OCI-LY1 (cell line): ENCODE data around the gene MLC1.

Source experiments
- H2AFZ ChIP-seq: fragments of 200-600 bp; sonication (generic), shearing (Covaris generic); 2 replicates; pipeline ENCODE4 v1.6.0; 2014; ENCODE audit warnings: antibody characterized with exemption, mild to moderate bottlenecking, low read length
- H3F3A ChIP-seq: fragments of 200-600 bp; sonication (generic), shearing (Covaris generic); 2 replicates; pipeline ENCODE4 v1.6.0; 2014; ENCODE audit warnings: mild to moderate bottlenecking, antibody characterized with exemption, low read length, moderate library complexity; ENCODE audit not compliant: insufficient read depth
- H3K27ac ChIP-seq: fragments of 200-600 bp; sonication (generic); 2 replicates; pipeline ENCODE4 v1.5.1; 2014; ENCODE audit warnings: low read length, mixed run types, mild to moderate bottlenecking, low read depth; ENCODE audit not compliant: poor library complexity, severe bottlenecking
- H3K27me3 ChIP-seq: fragments of 200-600 bp; sonication (generic); 2 replicates; pipeline ENCODE4 v1.6.0; 2014; ENCODE audit warnings: antibody characterized with exemption, mild to moderate bottlenecking, low read length, moderate library complexity; ENCODE audit not compliant: insufficient read depth
- H3K36me3 ChIP-seq: fragments of 200-600 bp; sonication (generic); 2 replicates; pipeline ENCODE4 v1.6.1; 2014; ENCODE audit warnings: mild to moderate bottlenecking, antibody characterized with exemption, low read length, moderate library complexity, mixed read lengths; ENCODE audit not compliant: insufficient read depth
- H3K4me1 ChIP-seq: fragments of 200-600 bp; sonication (generic); 2 replicates; pipeline ENCODE4 v1.5.1; 2014; ENCODE audit warnings: mild to moderate bottlenecking, low read length, moderate library complexity; ENCODE audit not compliant: insufficient read depth, severe bottlenecking
- H3K4me2 ChIP-seq: fragments of 200-600 bp; sonication (generic), shearing (Covaris generic); 2 replicates; pipeline ENCODE4 v1.6.1; 2014; ENCODE audit warnings: low read length
- H3K4me3 ChIP-seq: fragments of 200-600 bp; sonication (generic); 2 replicates; pipeline ENCODE4 v1.5.1; 2014; ENCODE audit warnings: low read length, low read depth, mild to moderate bottlenecking, mixed read lengths; ENCODE audit not compliant: poor library complexity, severe bottlenecking
- H3K79me2 ChIP-seq: fragments of 200-600 bp; shearing (Covaris generic); 2 replicates; pipeline ENCODE4 v1.6.1; 2016; ENCODE audit warnings: mixed run types, low read length, mixed read lengths; ENCODE audit not compliant: insufficient read depth
- H3K9ac ChIP-seq: fragments of 200-600 bp; sonication (generic), shearing (Covaris generic); 2 replicates; pipeline ENCODE4 v1.6.1; 2014; ENCODE audit warnings: mild to moderate bottlenecking, low read length, mixed read lengths
- H3K9me2 ChIP-seq: fragments of 200-600 bp; sonication (generic), shearing (Covaris generic); 2 replicates; pipeline ENCODE4 v1.6.1; 2014; ENCODE audit warnings: low read depth, mild to moderate bottlenecking, low read length, mixed read lengths
- H3K9me3 ChIP-seq: fragments of 200-600 bp; shearing (Covaris generic); 2 replicates; pipeline ENCODE4 v1.6.1; 2014; ENCODE audit warnings: low read length, mixed read lengths
- H4K20me1 ChIP-seq: fragments of 200-600 bp; sonication (generic), shearing (Covaris generic); 2 replicates; pipeline ENCODE4 v1.6.0; 2016; ENCODE audit warnings: mild to moderate bottlenecking, low read length; ENCODE audit not compliant: insufficient read depth
- CTCF ChIP-seq: fragments of 200-600 bp; sonication (generic), shearing (Covaris generic); IDR thresholded peaks from 2 replicates; pipeline ENCODE4 v1.5.1; 2017; ENCODE audit warnings: mild to moderate bottlenecking, antibody characterized with exemption, low read length, moderate library complexity, mixed read lengths
- EZH2 ChIP-seq: fragments of 200-600 bp; sonication (generic), shearing (Covaris generic); IDR thresholded peaks from 2 replicates; pipeline ENCODE4 v1.8.0; 2017; ENCODE audit warnings: borderline replicate concordance, mixed run types, mild to moderate bottlenecking, antibody characterized with exemption, low read length, moderate library complexity, mixed read lengths

The MLC1 gene

GRCh38 chr22:50030297-50031188, 54.7 kb downstream of the MLC1 start:
- H3F3A ChIP-seq, result no peaks in the 10 kb centered on the region
- H3K4me3 ChIP-seq, result no peak overlapping the region
- no peak overlapping the region for H3K9ac ChIP-seq
- no peaks in the 10 kb centered on the region; the same call in 1 of the 2 replicates for H3K36me3 ChIP-seq
- no peaks in the 10 kb centered on the region for H3K27me3 ChIP-seq
- H4K20me1 ChIP-seq, result no peaks in the 10 kb centered on the region
- TF ChIP-seq EZH2, result no peak
- TF ChIP-seq CTCF, result peak; percentile 74
- no peak overlapping the region for H3K4me2 ChIP-seq
- H2AFZ ChIP-seq, result no peak overlapping the region
- no peaks in the 10 kb centered on the region for H3K79me2 ChIP-seq
- no peaks in the 10 kb centered on the region for H3K9me3 ChIP-seq
- H3K4me1 ChIP-seq, result no peaks in the 10 kb centered on the region
- H3K9me2 ChIP-seq, result no peaks in the 10 kb centered on the region
- no peak overlapping the region for H3K27ac ChIP-seq

- Histone ChIP-seq H3K27ac (no peak overlapping the region), H3F3A (no peaks in the 10 kb centered on the region), H3K9ac (no peak overlapping the region), H3K4me3 (no peak overlapping the region), H3K36me3 (no peaks in the 10 kb centered on the region; the same call in 1 of the 2 replicates), H3K9me2 (no peaks in the 10 kb centered on the region), H4K20me1 (no peaks in the 10 kb centered on the region), H3K4me2 (no peak overlapping the region), H3K9me3 (0 out of 2 replicates have a peak, but pooled peaks cover 6% of the 10 kb centered on the region), H2AFZ (no peak overlapping the region), H3K79me2 (no peaks in the 10 kb centered on the region), H3K27me3 (peaks cover 7% of the 10 kb centered on the region; the same call in 1 of the 2 replicates), H3K4me1 (no peaks in the 10 kb centered on the region)
- TF ChIP-seq CTCF (no peak), EZH2 (no peak)
Measured at GRCh38 chr22:50027639-50028537, 57.3 kb downstream of the MLC1 start.

GRCh38 chr22:50025993-50026392, 59.2 kb downstream of the MLC1 start:
- no peak overlapping the region for H3K4me3 ChIP-seq
- H3K27ac ChIP-seq, result no peak overlapping the region
- no peaks in the 10 kb centered on the region for H3K79me2 ChIP-seq
- TF ChIP-seq CTCF (no peak), EZH2 (no peak)
- 0 out of 2 replicates have a peak, but pooled peaks cover 6% of the 10 kb centered on the region for H3K9me3 ChIP-seq
- no peaks in the 10 kb centered on the region for H4K20me1 ChIP-seq
- no peaks in the 10 kb centered on the region; the same call in 1 of the 2 replicates for H3K36me3 ChIP-seq
- H3K27me3 ChIP-seq, result peaks cover 7% of the 10 kb centered on the region; the same call in 1 of the 2 replicates
- no peak overlapping the region for H3K9ac ChIP-seq
- H2AFZ ChIP-seq, result no peak overlapping the region
- H3K4me2 ChIP-seq, result no peak overlapping the region
- H3K4me1 ChIP-seq, result no peaks in the 10 kb centered on the region
- H3K9me2 ChIP-seq, result no peaks in the 10 kb centered on the region
- no peaks in the 10 kb centered on the region for H3F3A ChIP-seq
